Memory B cell (primary cell): ENCODE data around the gene MYL2.

Source experiments
- ATAC-seq: fragments of 150-1000 bp; cut with Tn5 transposase; 2 replicates; pipeline ENCODE4 v1.10.0; 2021; ENCODE audit warnings: low read depth, mild to moderate bottlenecking, moderate library complexity
- DNase-seq, 2 donors: peaks; one replicate each; pipeline ENCODE4 v3.0.0; 2022; ENCODE audit warnings: low spot score in 2 of 2
- H3K27ac Mint-ChIP-seq: one replicate; pipeline ENCODE4 v1.8.0; 2022; ENCODE audit warnings: mild to moderate bottlenecking, moderate library complexity, mixed read lengths
- H3K27me3 Mint-ChIP-seq: one replicate; pipeline ENCODE4 v1.8.0; 2022; ENCODE audit warnings: mixed read lengths
- H3K36me3 Mint-ChIP-seq: one replicate; pipeline ENCODE4 v1.8.0; 2022; ENCODE audit warnings: mild to moderate bottlenecking, mixed read lengths
- H3K4me1 Mint-ChIP-seq: one replicate; pipeline ENCODE4 v1.8.0; 2022; ENCODE audit warnings: mixed read lengths
- H3K4me3 Mint-ChIP-seq: one replicate; pipeline ENCODE4 v1.8.0; 2022; ENCODE audit warnings: mild to moderate bottlenecking, moderate library complexity, mixed read lengths
- H3K9me3 Mint-ChIP-seq: one replicate; pipeline ENCODE4 v1.8.0; 2022; ENCODE audit warnings: mixed read lengths

MYL2 gene

DNA sequence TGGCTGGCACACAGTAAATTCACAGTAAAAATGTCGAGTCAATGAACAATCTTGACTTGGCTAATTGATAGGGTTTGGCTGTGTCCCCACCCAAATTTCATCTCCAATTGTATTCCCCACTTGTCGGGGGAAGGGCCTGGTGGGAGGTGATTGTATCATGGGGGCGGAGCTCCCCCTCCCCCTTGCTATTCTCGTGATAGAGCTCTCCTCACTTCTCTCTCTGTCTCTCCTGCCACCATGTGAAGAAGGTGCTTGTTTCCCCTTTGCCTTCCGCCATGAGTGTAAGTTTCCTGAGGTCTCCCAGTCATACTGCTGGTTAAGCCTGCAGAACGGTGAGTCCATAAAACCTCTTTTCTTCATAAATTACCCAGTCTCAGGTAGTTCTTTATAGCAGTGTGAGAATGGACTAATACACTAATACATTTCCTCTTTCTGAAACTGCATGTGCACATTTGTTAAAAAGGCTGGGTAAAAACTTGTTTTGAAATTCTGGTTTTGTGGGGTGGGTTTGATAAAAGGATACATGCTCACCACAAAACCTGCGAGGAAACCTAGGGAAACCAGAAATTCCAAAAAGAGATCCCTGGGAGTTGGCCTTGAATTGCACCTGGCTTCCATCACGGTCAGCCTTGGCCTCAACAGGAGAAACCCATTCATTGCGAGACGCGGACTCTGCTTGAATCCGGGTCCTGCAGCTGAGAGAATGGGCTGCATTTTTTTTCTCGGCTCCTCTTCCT, 16.2 kb upstream of the MYL2 start:
- DNase-seq (no peak), ATAC-seq (peak; percentile 14)
- peaks cover 6% of the 10 kb centered on the region for H3K4me1 Mint-ChIP-seq
- peaks cover 11% of the 10 kb centered on the region for H3K27me3 Mint-ChIP-seq
- H3K4me3 Mint-ChIP-seq = no peak overlapping the region
- H3K27ac Mint-ChIP-seq = no peak overlapping the region
- no peaks in the 10 kb centered on the region for H3K36me3 Mint-ChIP-seq
- H3K9me3 Mint-ChIP-seq = no peaks in the 10 kb centered on the region

DNA sequence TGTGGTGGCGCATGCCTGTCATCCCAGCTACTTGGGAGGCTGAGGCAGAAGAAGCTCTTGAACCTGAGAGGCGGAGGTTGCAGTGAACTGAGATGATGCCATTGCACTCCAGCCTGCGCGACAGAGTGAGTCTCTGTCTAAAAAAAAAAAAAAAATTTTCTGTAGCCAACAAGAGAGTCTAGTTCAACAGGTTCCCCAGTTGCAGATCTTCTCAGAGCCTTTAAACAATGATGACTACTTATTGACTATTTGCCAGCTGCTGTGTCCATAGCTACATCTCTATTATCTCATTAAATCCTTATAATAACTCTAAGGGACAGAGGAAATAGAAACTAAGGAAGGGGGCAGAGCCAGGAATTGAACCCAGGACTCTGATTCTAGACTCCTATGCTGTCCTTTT, 15.2 kb upstream of the MYL2 start:
- Mint-ChIP-seq H3K27me3 (peaks cover 11% of the 10 kb centered on the region), H3K27ac (no peak overlapping the region), H3K4me3 (no peak overlapping the region), H3K36me3 (no peaks in the 10 kb centered on the region), H3K4me1 (peaks cover 6% of the 10 kb centered on the region), H3K9me3 (no peaks in the 10 kb centered on the region)
- no peak for DNase-seq
- no peak for ATAC-seq

DNA sequence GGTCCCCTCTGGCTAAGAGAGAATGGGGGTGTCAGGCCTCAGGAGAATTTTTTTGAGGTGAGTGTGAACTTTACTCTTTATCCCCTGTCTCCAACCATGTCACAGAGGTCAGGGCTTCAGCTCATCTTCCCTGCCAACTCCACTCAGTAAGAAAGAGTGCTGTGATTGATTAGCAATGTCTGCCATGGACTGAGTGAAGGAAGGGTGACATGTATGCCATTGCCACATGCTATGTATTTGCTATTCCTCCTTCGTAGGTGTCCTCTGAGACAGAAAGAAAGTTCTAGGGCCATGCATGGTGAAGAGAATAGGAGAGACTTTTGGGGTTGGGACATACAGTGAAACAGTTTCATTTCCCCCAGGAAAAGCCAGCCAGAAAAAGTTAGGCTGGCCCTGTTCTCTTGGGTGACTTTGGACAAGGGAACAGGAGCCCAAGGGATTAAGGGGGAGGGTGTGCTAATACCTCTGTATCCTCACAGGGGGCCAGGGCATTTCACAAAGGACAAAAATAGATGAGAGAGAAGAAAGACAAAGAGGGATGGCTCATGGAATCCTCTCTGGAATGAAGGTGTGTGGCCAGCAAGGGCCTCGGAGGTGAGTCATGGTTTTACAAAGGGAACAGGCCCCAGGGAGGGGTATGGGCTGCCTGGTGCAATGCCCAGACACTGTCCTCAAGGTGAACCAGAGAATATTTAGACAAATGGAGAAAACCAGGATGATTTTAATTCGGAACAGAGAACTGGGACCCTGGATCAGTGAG, 13.9 kb upstream of the MYL2 start:
- H3K36me3 Mint-ChIP-seq = no peaks in the 10 kb centered on the region
- H3K4me1 Mint-ChIP-seq = peaks cover 6% of the 10 kb centered on the region
- peaks cover 11% of the 10 kb centered on the region for H3K27me3 Mint-ChIP-seq
- DNase-seq (no peak), ATAC-seq (no peak)
- H3K4me3 Mint-ChIP-seq = no peak overlapping the region
- no peak overlapping the region for H3K27ac Mint-ChIP-seq
- no peaks in the 10 kb centered on the region for H3K9me3 Mint-ChIP-seq

DNA sequence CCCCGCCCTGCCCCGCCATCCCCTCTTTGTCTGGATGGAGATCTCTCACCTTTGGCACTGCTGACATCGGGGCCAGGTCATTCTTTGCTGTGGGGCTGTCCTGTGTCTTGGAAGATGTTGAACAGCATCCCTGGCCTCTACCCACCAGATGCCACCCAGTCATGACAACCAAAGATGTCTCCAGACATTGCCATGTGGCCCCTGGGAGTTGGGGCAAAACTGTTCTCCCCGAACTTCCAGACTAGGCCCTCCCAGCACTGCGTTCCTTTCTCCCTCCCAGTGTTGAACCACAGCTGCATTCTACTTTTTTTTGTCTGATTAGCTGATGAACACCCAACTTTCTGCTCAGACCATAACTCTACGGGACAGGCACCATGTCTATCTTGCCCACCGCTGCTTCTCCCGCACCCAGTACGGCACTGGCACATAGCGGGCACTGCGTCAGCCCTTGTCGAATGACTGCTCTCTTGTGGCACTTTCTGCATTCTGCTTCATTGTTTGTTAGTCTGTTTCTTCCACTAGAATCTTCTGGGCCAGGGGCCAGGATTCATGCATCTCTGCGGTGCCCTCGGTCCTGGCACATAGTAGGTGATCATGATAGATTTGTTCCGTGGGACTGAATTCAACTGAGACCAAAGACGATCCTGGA, 13.1 kb upstream of the MYL2 start:
- H3K36me3 Mint-ChIP-seq = no peaks in the 10 kb centered on the region
- no peaks in the 10 kb centered on the region for H3K9me3 Mint-ChIP-seq
- H3K4me1 Mint-ChIP-seq = peaks cover 6% of the 10 kb centered on the region
- no peak for ATAC-seq
- H3K27me3 Mint-ChIP-seq = peaks cover 9% of the 10 kb centered on the region
- DNase-seq = no peak
- H3K27ac Mint-ChIP-seq = no peak overlapping the region
- H3K4me3 Mint-ChIP-seq = no peak overlapping the region

DNA sequence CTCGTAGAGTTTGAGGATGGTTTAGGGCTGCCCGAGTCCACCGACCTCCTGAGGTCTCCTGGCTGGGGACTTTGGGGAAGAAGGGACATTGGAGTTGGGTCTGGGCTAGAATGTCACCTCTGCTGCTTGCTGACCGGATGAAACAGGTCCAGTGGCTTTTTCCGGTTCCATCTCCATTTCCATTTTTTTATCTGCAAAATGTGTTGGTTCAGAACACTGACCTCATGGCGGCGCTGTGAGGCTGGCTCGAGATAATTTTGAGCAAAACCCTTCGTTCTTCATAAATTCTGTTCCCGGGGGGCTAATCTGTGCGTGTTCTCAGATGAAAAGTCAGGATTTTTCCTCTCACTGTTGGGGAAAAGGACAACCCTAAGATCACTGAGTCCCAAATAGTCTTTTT, 11.7 kb upstream of the MYL2 start:
- no peak overlapping the region for H3K27ac Mint-ChIP-seq
- DNase-seq (no peak), ATAC-seq (no peak)
- peaks cover 1% of the 10 kb centered on the region for H3K4me1 Mint-ChIP-seq
- no peaks in the 10 kb centered on the region for H3K36me3 Mint-ChIP-seq
- no peaks in the 10 kb centered on the region for H3K9me3 Mint-ChIP-seq
- H3K27me3 Mint-ChIP-seq = peaks cover 4% of the 10 kb centered on the region
- H3K4me3 Mint-ChIP-seq = no peak overlapping the region

DNA sequence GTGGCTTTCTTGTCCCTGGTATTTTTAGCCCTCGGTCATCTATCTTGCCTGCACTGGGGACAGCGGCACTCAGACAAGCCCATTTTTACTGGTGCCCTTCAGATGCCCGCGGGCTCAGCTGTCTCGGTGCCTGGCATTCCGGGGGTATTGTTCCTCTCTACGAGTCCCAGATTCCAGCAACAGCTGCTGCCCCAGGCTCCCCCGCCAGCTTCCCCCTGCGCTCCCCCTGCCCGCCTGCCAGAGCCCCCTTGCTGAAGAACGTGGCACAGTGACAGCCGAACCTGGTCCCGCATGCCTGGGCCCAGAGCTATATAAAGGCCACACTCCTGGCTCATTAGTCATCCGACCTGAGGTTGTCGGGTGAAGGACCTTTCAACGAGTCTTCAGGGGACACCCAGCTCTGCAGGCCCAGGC, 10.9 kb upstream of the MYL2 start:
- no peak for DNase-seq
- Mint-ChIP-seq H3K9me3 (no peaks in the 10 kb centered on the region), H3K27me3 (peaks cover under 1% of the 10 kb centered on the region), H3K4me1 (no peaks in the 10 kb centered on the region), H3K27ac (no peak overlapping the region), H3K4me3 (no peak overlapping the region), H3K36me3 (no peaks in the 10 kb centered on the region)
- no peak for ATAC-seq

DNA sequence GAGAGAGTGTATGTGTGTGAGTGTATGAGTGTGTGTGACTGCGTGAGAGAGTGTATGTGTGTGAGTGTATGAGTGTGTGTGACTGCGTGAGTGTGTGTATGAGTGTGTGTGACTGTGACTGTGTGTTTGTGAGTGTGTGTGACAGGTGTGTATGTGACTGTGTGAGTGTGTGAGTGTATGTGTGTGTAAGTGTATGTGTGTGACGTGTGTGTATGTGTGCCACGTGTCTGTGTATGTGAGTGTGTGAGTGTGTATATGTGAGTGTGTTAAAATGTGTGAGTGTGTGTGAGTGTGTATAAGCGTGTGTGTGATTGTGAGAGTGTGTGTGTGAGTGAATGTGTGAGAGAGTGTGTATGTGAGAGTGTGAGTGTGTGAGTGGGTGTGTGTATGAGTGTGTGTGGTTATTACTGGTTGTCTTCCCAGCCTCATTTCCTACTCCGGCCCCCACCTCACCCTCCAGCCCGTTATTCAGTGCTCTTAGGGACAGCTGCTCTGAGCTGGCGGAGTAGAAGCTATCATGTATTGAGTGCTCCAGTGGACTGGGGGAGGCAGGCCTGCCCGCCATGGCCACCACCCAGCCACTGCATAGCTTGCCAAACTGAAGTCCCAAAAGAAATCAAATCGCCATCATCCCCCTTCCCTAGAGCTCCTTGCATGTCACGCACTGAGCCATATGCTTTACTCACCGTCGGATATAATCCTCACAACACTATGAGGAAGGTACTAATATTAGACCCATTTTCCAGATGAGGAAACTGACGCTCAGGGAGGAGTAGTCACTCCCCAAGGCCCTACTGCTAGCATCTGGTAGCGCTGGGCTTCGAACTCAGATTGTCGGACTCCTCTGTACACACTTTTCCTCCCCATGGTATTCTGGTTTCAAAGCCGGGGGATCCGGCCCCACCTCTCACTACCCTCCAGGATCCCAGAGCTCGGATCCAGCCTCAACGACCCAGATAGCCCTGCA, 10.3 kb upstream of the MYL2 start:
- DNase-seq (no peak), ATAC-seq (no peak)
- Mint-ChIP-seq H3K36me3 (no peaks in the 10 kb centered on the region), H3K4me3 (no peak overlapping the region), H3K4me1 (no peaks in the 10 kb centered on the region), H3K27ac (no peak overlapping the region), H3K27me3 (no peaks in the 10 kb centered on the region), H3K9me3 (no peaks in the 10 kb centered on the region)

DNA sequence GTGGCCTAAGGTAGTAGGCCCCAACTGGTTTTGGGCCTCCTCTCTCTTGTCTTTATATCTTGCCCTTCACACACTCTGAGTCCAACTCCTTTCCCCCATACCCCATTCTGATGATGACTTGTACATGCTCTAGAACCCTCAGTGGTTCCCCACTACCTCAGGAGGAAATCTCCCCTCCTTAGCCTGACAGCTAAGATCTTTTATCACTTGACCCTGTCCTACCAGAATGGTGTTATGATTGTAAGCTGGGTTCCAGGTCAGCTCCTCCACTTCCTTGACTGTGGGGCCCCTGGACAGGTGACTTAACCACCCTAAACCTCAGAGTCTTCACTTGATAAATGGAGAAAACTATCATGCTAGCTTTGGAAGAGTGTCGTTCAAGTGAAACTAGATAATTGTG, 9.4 kb upstream of the MYL2 start:
- Mint-ChIP-seq H3K4me1 (no peaks in the 10 kb centered on the region), H3K36me3 (no peaks in the 10 kb centered on the region), H3K4me3 (no peak overlapping the region), H3K27ac (no peak overlapping the region), H3K27me3 (no peaks in the 10 kb centered on the region), H3K9me3 (no peaks in the 10 kb centered on the region)
- ATAC-seq (no peak), DNase-seq (no peak)

DNA sequence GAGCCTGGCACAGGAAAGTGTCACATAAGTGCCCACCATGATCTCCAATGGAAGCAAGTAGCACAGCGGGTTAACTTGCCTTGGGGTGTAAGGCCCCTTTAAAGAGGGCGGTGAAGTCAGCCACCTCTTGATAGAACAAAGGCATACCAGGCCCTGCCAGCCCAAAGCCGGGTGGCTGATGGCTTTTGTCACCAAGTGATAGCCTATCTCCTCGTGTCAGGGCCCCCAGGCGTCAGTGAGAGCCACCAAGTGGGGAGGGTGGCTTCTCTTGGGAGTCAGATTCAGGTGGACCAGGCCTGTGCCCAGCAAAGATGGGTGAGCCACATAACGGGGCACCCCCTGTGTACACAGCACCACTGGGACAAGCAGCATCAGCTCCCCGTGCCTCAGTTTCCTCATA, 8.3 kb upstream of the MYL2 start:
- Mint-ChIP-seq H3K9me3 (no peaks in the 10 kb centered on the region), H3K4me1 (no peaks in the 10 kb centered on the region), H3K27me3 (no peaks in the 10 kb centered on the region), H3K4me3 (no peak overlapping the region), H3K27ac (no peak overlapping the region), H3K36me3 (no peaks in the 10 kb centered on the region)
- DNase-seq (no peak), ATAC-seq (no peak)

DNA sequence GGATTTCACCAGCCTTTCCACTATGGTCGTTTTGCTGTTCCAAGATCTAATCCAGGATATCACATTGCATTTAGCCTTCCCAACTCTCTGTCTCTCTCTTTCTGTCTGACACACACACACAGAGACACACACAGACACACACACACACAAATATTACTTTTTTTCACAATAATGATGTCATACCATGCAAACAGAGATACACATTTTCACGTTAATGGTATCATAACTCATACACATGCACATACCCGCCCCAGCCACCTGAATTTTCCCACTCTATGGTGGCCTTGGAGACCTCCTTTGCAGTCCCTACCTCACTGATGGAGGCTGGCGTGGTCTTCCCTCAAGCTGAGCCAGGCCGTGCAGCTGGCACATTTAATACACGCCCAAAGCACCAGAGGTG, 7.2 kb upstream of the MYL2 start:
- DNase-seq = no peak
- no peak for ATAC-seq
- Mint-ChIP-seq H3K4me1 (no peaks in the 10 kb centered on the region), H3K27ac (no peak overlapping the region), H3K27me3 (peaks cover 2% of the 10 kb centered on the region), H3K4me3 (no peak overlapping the region), H3K36me3 (no peaks in the 10 kb centered on the region), H3K9me3 (no peaks in the 10 kb centered on the region)

DNA sequence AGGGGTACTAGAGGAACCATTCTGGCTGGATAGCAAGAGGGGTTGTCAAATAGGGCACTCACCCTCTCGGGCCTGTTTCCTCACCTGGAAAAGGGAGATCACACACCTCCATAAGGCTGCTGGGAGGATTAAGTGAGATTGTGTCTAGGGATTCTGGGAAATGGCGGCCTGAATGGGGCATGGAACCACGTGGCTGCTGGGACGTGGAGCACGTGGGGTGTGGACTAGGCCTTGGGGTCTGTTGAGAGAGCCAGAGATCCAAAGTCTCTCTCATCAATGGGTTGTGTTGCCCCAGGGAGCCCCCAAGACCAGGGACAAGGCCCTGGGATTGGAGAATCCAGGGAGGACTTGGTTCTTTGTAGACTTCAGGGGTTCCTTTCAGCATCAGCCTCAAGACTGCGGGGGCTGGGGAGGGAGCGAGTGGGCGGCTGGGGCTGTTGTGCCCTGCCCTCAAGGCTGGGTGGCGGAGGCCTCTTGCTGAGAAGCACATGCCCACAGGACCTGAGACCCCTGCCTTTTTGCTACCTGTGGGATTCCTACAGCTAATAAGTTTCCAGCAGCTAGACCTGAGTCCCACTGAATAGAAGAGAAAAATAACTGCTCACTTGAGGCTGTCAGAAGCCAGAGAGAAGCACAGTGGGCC, 3.4 kb upstream of the MYL2 start:
- DNase-seq (no peak), ATAC-seq (no peak)
- no peaks in the 10 kb centered on the region for H3K9me3 Mint-ChIP-seq
- H3K27ac Mint-ChIP-seq = no peak overlapping the region
- H3K36me3 Mint-ChIP-seq = no peaks in the 10 kb centered on the region
- no peak overlapping the region for H3K4me3 Mint-ChIP-seq
- peaks cover 2% of the 10 kb centered on the region for H3K4me1 Mint-ChIP-seq
- H3K27me3 Mint-ChIP-seq = peaks cover 3% of the 10 kb centered on the region

DNA sequence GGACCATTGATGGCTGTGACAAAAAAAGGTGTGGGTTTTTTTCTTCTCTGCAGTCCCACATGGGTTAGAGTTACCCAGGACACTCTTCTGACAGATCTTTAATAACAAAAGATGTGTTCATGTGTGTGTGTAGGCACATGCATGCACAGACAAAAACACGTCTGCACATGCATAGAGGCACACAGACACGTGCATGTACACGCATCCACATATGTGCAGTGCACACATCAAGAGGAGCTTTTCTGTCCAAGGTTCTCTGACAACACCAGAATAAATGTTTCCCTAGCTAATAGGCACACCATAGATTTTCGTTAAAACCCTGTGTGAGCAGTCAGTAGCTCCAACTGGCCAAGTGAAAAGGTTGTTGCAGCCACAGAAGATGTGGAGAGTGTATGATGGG, 2.8 kb upstream of the MYL2 start:
- ATAC-seq (no peak), DNase-seq (no peak)
- Mint-ChIP-seq H3K36me3 (no peaks in the 10 kb centered on the region), H3K9me3 (no peaks in the 10 kb centered on the region), H3K4me1 (peaks cover 4% of the 10 kb centered on the region), H3K4me3 (no peak overlapping the region), H3K27ac (no peak overlapping the region), H3K27me3 (peaks cover 3% of the 10 kb centered on the region)

DNA sequence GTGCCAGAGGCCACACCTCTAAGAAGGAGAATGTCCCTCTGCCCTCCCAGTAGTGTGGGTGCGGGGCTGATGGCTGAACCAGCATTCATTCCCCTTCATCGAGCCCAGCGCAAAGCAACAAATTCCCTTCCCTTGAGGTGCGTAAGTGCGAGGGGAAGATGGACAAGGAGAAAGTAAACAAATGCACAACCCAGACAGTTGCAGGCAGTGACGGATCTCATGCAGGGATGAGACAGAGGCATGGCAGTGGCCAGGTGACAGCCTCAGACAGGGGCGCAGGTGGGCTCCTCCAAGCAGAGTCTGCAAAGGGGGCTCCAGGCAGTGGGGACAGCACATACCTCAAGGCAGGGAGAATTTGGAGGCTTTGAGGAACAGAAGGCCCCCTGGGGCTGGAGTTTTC, 2.3 kb upstream of the MYL2 start:
- no peak for ATAC-seq
- peaks cover 7% of the 10 kb centered on the region for H3K4me1 Mint-ChIP-seq
- DNase-seq = no peak
- peaks cover 3% of the 10 kb centered on the region for H3K27me3 Mint-ChIP-seq
- no peaks in the 10 kb centered on the region for H3K9me3 Mint-ChIP-seq
- H3K36me3 Mint-ChIP-seq = no peaks in the 10 kb centered on the region
- H3K4me3 Mint-ChIP-seq = no peak overlapping the region
- no peak overlapping the region for H3K27ac Mint-ChIP-seq
